Kidney (tissue), 14 donors: ENCODE measurements around the gene COPS9. TPM values are rescaled to one million over a fixed set of nuclear protein-coding genes. Genes with fewer than 3 reads are reported as not detected.

Source experiments
- DNase-seq, 5 donors: peaks; one replicate each; pipeline ENCODE4 v3.0.0-alpha.2; 2013 to 2020
- FAIRE-seq: peaks from 2 replicates; lab custom pipeline; 2012; peaks lifted over from hg19 to GRCh38; lab: Jason Lieb, UNC
- H3K27ac ChIP-seq, 2 donors: one replicate each; pipeline ENCODE4 v1.7.0; 2013; ENCODE audit warnings: low read depth in 2 of 2, low read length in 2 of 2, inconsistent platforms in 1 of 2
- H3K27me3 ChIP-seq: one replicate; pipeline ENCODE4 v1.7.1; 2013; ENCODE audit warnings: low read length, inconsistent platforms; ENCODE audit not compliant: control insufficient read depth, insufficient read depth
- H3K36me3 ChIP-seq, 3 donors: one replicate each; pipeline versions ENCODE4 v1.7.0 to v1.7.1; 2013; ENCODE audit warnings: low read length in 3 of 3, control low read depth in 1 of 3, inconsistent platforms in 1 of 3; ENCODE audit not compliant: insufficient read depth in 3 of 3, control insufficient read depth in 2 of 3
- H3K4me1 ChIP-seq, 3 donors: one replicate each; pipeline versions ENCODE4 v1.7.0 to v1.7.1; 2013; ENCODE audit warnings: low read length in 3 of 3, inconsistent platforms in 1 of 3, low read depth in 1 of 3; ENCODE audit not compliant: control insufficient read depth in 2 of 3, insufficient read depth in 2 of 3
- H3K4me3 ChIP-seq, 3 donors: one replicate each; pipeline versions ENCODE4 v1.7.0 to v1.8.1; 2013; ENCODE audit warnings: low read length in 3 of 3, control low read depth in 1 of 3, inconsistent platforms in 1 of 3
- H3K9ac ChIP-seq, 3 donors: one replicate each; pipeline versions ENCODE4 v1.7.0 to v1.7.1; 2013; ENCODE audit warnings: low read length in 3 of 3, control low read depth in 1 of 3, inconsistent platforms in 1 of 3
- H3K9me3 ChIP-seq, 3 donors: one replicate each; pipeline versions ENCODE4 v1.7.0 to v1.7.1; 2013; ENCODE audit warnings: low read length in 3 of 3, control low read depth in 1 of 3, inconsistent platforms in 1 of 3; ENCODE audit not compliant: control insufficient read depth in 2 of 3, insufficient read depth in 1 of 3
- intact Hi-C: fragments of 100-400 bp; cut with DNase I; formaldehyde crosslinking; loops from one replicate; pipeline ENCODE4 v1.11.1; 2022
- polyA plus RNA-seq: library from polyadenylated mRNA; stranded (reverse); fragments of 350-450 nt; fragmentation: Illumina TruSeq; extraction: RNeasy Lipid Tissue Mini Kit (QIAGEN cat#74804); gene quantifications from one replicate; pipeline ENCODE4 v1.2.3, GENCODE V29; 2014; ENCODE audit warnings: low read depth, low replicate concordance; ENCODE audit not compliant: insufficient read depth
- total RNA-seq: library from RNA; stranded (reverse); fragmentation: NEBNext Ultra II Directional; extraction: Animal tissue kit (Norgen Biotek cat#: 25700); gene quantifications from one replicate; pipeline ENCODE4 v1.2.1, GENCODE V29; 2021
- TF ChIP-seq, protein P1 (sequence below): IDR thresholded peaks from 3 replicates; pipeline ENCODE4 v1.5.1; 2012; ENCODE audit warnings: mild to moderate bottlenecking, moderate library complexity, borderline replicate concordance; ENCODE audit not compliant: insufficient read depth; ENCODE audit errors: extremely low read depth
- donor health status: control.
- donor health status: control.
- donor health status: control.
- donor health status: control.
- donor health status: control.
- donor health status: DM: yes; HTN: yes; CAD: no.
- donor health status: Normal renal cell carcinoma (clear cell type).

The COPS9 gene
- total and polyA plus RNA-seq, 2 donors from 2014 or later, result 119 to 310 TPM

DNA sequence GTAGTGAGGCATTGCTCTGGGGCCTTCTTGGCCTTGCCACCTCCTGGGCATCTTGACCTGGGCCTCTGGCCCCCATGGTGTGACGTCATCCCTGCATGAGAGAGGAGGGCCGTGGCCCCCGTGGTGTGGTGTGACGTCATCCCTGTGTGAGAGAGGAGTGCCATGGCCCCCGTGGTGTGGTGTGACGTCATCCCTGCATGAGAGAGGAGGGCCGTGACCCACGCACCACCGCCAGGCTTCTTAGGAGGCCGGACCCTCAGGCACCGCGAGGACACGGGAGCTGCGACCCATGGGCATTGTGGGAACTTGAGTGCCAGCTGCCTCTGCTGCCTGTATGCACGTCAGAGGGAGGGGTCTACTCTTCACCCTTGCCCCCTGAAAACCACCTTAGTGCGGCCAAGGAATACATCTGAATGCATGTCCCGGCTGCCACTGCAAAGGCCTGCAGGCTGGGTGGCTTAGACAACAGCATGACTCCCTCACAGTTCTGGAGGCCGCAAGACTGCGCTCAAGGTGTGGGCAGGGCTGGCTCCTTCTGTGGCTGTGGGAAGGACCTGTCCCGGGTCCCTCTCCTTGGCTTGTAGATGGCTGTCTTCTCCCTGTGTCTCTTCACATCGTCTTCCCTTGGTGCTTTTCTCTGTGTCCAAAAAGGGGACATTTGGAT lies 25.1 kb upstream of the COPS9 start:
- H3K36me3 ChIP-seq, result peaks cover 0 to 3% (median 0%) of the 10 kb centered on the region in 3 donors

DNA sequence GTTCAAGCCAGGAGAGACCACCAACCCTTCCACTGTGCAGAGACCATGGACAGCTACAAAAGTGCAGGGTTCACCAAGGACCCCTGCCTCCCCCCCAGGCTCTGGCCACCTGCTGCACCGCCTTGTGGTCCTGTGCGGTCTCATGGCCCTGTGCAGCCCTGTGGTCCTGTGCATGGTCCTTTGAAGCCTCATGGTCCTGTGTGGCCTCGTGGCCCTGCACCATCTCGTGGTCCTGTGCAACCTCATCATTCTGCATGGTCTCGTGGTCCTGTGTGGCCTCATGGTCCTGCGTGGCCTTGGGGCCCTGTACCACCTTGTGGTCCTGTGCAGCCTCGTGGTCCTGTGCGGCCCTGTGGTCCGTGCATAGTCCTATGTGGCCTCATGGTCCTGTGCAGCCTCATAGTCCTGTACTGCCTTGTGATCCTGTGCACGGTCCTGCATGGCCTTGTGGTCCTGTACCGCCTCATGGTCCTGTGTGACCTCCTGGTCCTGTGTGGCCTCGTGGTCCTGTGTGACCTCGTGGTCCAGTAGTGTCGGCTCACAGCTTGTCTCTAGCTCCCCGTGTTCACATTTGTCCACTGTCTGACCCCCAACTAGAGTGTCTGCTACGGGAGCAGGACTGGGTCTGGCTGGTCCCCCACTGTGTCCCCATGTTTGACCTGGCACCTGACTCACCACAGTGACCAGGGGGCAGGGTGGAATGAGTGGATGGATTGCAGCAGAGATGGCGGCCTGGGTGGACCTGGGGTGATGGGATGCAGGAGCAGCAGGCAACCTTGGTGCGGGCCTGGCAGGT lies 24.4 kb upstream of the COPS9 start:
- TF ChIP-seq, protein P1, sequence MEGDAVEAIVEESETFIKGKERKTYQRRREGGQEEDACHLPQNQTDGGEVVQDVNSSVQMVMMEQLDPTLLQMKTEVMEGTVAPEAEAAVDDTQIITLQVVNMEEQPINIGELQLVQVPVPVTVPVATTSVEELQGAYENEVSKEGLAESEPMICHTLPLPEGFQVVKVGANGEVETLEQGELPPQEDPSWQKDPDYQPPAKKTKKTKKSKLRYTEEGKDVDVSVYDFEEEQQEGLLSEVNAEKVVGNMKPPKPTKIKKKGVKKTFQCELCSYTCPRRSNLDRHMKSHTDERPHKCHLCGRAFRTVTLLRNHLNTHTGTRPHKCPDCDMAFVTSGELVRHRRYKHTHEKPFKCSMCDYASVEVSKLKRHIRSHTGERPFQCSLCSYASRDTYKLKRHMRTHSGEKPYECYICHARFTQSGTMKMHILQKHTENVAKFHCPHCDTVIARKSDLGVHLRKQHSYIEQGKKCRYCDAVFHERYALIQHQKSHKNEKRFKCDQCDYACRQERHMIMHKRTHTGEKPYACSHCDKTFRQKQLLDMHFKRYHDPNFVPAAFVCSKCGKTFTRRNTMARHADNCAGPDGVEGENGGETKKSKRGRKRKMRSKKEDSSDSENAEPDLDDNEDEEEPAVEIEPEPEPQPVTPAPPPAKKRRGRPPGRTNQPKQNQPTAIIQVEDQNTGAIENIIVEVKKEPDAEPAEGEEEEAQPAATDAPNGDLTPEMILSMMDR, result no peak
- Histone ChIP-seq H3K4me3 (no peak overlapping the region), H3K9ac (no peak overlapping the region), H3K36me3 (peaks cover 0 to 3% (median 0%) of the 10 kb centered on the region in 3 donors), H3K27me3 (no peaks in the 10 kb centered on the region), H3K4me1 (no peaks in the 10 kb centered on the region), H3K9me3 (peaks cover 0 to 4% (median 0%) of the 10 kb centered on the region in 3 donors), H3K27ac (no peak overlapping the region)
- intact Hi-C loops, result no loop called here
- FAIRE-seq, result no peak
- DNase-seq, result peak in 2 of 5 donors; percentile 9 to 52

More for the DNA sequence above, 25.1 kb upstream of the COPS9 start:
- TF ChIP-seq, protein P1, result no peak
- no peaks in the 10 kb centered on the region for H3K27me3 ChIP-seq
- no peaks in the 10 kb centered on the region for H3K4me1 ChIP-seq
- H3K9me3 ChIP-seq, result peaks cover 0 to 4% (median 0%) of the 10 kb centered on the region in 3 donors
- intact Hi-C loops, result no loop called here
- no peak overlapping the region for H3K27ac ChIP-seq
- peak in 2 of 5 donors; percentile 33 to 55 for DNase-seq
- no peak overlapping the region for H3K4me3 ChIP-seq
- H3K9ac ChIP-seq, result no peak overlapping the region
- FAIRE-seq, result no peak

DNA sequence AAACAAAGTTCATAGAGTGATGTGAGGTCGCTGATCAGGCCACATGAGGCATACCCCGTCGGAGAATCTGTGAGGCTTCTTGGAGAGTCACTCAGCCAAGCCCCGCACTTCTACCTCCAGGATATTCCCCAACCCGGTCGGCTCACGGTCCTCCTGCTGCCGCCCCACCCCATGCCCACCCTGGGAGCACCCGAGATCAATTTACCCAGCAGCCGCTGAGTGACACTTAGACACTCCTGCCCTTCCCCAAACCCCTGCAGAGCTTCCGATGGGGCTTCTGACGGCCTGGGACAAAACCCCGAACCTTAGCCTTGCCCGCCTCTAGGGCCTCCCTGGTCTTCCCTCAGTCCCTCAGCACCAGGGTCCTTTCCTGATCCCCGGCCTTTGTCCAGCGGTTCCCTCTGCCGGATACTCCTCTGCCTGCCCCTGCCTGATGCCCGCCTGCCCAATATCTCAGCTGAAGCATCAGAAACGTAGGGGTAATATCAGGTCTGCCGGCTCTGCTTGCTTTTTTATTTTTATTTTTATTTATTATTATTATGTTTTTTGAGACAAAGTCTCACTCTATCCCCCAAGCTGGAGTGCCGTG lies 23.2 kb upstream of the COPS9 start:
- no peak overlapping the region for H3K4me3 ChIP-seq
- intact Hi-C loops, result no loop called here
- H3K4me1 ChIP-seq, result no peaks in the 10 kb centered on the region
- peak in 1 of 5 donors; percentile 51 for DNase-seq
- H3K27me3 ChIP-seq, result no peaks in the 10 kb centered on the region
- no peak overlapping the region for H3K27ac ChIP-seq
- TF ChIP-seq, protein P1, result no peak
- H3K9ac ChIP-seq, result no peak overlapping the region
- H3K36me3 ChIP-seq, result peaks cover 0 to 3% (median 0%) of the 10 kb centered on the region in 3 donors
- no peak for FAIRE-seq
- peaks cover 0 to 4% (median 0%) of the 10 kb centered on the region in 3 donors for H3K9me3 ChIP-seq
